ENCODE results near the gene CBX5. TPM values are rescaled to one million over a fixed set of nuclear protein-coding genes. Genes with fewer than 3 reads are reported as not detected.

Gene CBX5
- total RNA-seq, 2 experiments from 2014 or later: 125 to 128 TPM

- peak; percentile 88 for ATAC-seq
- POLR2A ChIA-PET: interaction anchor here (0.7 to 5.6 kb wide), 10 partner anchors 8 to 65 kb away, joined by 3 to 44 read pairs (median 4); partner anchors contain the start of genes CBX5, COPZ1 and HNRNPA1
- peaks cover 4% of the 10 kb centered on the region for H3K4me1 Mint-ChIP-seq (ENCODE audit: low read depth)
- peaks cover 13% of the 10 kb centered on the region for H3K27me3 Mint-ChIP-seq
- no peak overlapping the region for H3K27ac Mint-ChIP-seq
- TF ChIP-seq CTCF (IDR thresholded peaks at IDR 0.05): peak; percentile 79
- intact Hi-C loops (cut with micrococcal nuclease): loop anchor here (5.0 kb wide), 2 partner anchors 68 to 88 kb away; partner anchors contain the start of genes GPR84 and ZNF385A
- no peaks in the 10 kb centered on the region for H3K36me3 Mint-ChIP-seq (ENCODE audit: low read depth)
- DNase-seq: peak; percentile 77
- CTCF ChIA-PET: interaction anchor here (0.6 to 9.7 kb wide), 25 partner anchors 8 to 145 kb away, joined by 3 to 117 read pairs (median 6); partner anchors contain the start of genes CBX5, COPZ1 and HNRNPA1
- H3K4me3 Mint-ChIP-seq: no peak overlapping the region
- no peaks in the 10 kb centered on the region for H3K9me3 Mint-ChIP-seq
Measured at GRCh38 chr12:54294152-54294952, 14.4 kb upstream of the CBX5 start.

GRCh38 chr12:54292931-54293241, 13.0 kb upstream of the CBX5 start:
- CTCF ChIA-PET: interaction anchor here (0.7 to 9.7 kb wide), 15 partner anchors 9 to 151 kb away, joined by 3 to 117 read pairs (median 12); partner anchors contain the start of gene COPZ1
- intact Hi-C loops (cut with micrococcal nuclease): loop anchor here (5.0 kb wide), 2 partner anchors 69 to 89 kb away; partner anchors contain the start of genes GPR84 and ZNF385A
- ATAC-seq: no peak
- no peak for DNase-seq
- H3K27me3 Mint-ChIP-seq: peaks cover 4% of the 10 kb centered on the region
- no peaks in the 10 kb centered on the region for H3K9me3 Mint-ChIP-seq
- peaks cover 3% of the 10 kb centered on the region for H3K4me1 Mint-ChIP-seq (ENCODE audit: low read depth)
- no peaks in the 10 kb centered on the region for H3K36me3 Mint-ChIP-seq (ENCODE audit: low read depth)
- H3K4me3 Mint-ChIP-seq: no peak overlapping the region
- H3K27ac Mint-ChIP-seq: no peak overlapping the region
- POLR2A ChIA-PET: interaction anchor here (1.2 to 5.6 kb wide), 8 partner anchors 9 to 68 kb away, joined by 3 to 44 read pairs (median 4); partner anchors contain the start of genes CBX5, COPZ1 and HNRNPA1
- no peak for TF ChIP-seq CTCF (IDR thresholded peaks at IDR 0.05)

GRCh38 chr12:54292083-54292930, 12.4 kb upstream of the CBX5 start:
- no peak for TF ChIP-seq CTCF (IDR thresholded peaks at IDR 0.05)
- no peak for ATAC-seq
- ChIA-PET CTCF (interaction anchor here (0.6 to 9.7 kb wide), 18 partner anchors 8 to 751 kb away, joined by 3 to 117 read pairs (median 6); partner anchors contain the start of genes COPZ1 and NFE2), POLR2A (interaction anchor here (1.0 to 5.6 kb wide), 9 partner anchors 8 to 78 kb away, joined by 3 to 44 read pairs (median 4); partner anchors contain the start of genes CBX5, COPZ1 and HNRNPA1)
- Mint-ChIP-seq H3K4me3 (no peak overlapping the region), H3K9me3 (no peaks in the 10 kb centered on the region), H3K4me1 (ENCODE audit: low read depth) (no peaks in the 10 kb centered on the region), H3K27ac (no peak overlapping the region), H3K27me3 (peaks cover 2% of the 10 kb centered on the region), H3K36me3 (ENCODE audit: low read depth) (no peaks in the 10 kb centered on the region)
- no peak for DNase-seq
- intact Hi-C loops (cut with micrococcal nuclease): loop anchor here (5.0 kb wide), 2 partner anchors 70 to 90 kb away; partner anchors contain the start of genes GPR84 and ZNF385A

- H3K9me3 Mint-ChIP-seq: no peaks in the 10 kb centered on the region
- intact Hi-C loops (cut with micrococcal nuclease): no loop called here
- H3K4me1 Mint-ChIP-seq (ENCODE audit: low read depth): peaks cover 38% of the 10 kb centered on the region
- ATAC-seq (peak; percentile 9), DNase-seq (no peak)
- TF ChIP-seq CTCF (IDR thresholded peaks at IDR 0.05): no peak
- no peaks in the 10 kb centered on the region for H3K27me3 Mint-ChIP-seq
- no peak overlapping the region for H3K27ac Mint-ChIP-seq
- no peak overlapping the region for H3K4me3 Mint-ChIP-seq
- POLR2A ChIA-PET: interaction anchor here (0.7 to 7.5 kb wide), 35 partner anchors 7 to 265 kb away, joined by 3 to 70 read pairs (median 5); partner anchors contain the start of genes CBX5, COPZ1, HNRNPA1 and NCKAP1L
- H3K36me3 Mint-ChIP-seq (ENCODE audit: low read depth): no peaks in the 10 kb centered on the region
- CTCF ChIA-PET: interaction anchor here (0.8 to 9.7 kb wide), 10 partner anchors 9 to 112 kb away, joined by 3 to 117 read pairs (median 9); partner anchors contain the start of genes COPZ1 and NFE2
Measured at GRCh38 chr12:54287261-54288157, 7.6 kb upstream of the CBX5 start.

All from activated CD8-positive, alpha-beta T cell treated with anti-CD3 and anti-CD28 coated beads for 36 hours (primary cell).